Endothelial cell of umbilical vein (primary cell): Measurements from ENCODE around the gene PDZD4. TPM values are rescaled to one million over a fixed set of nuclear protein-coding genes. Genes with fewer than 3 reads are reported as not detected.

Experiments
- BruUV-seq: library from RNA; stranded (reverse); fragments of 400-500 nt; replicated peaks from 2 replicates; lab custom pipeline; 2021; lab: Mats Ljungman, UMichigan
- CTCF ChIA-PET: fragments of 300-600, 350-600 bp; sonication (Branson Sonifier 250); formaldehyde crosslinking; loops from one replicate; lab custom pipeline; 2021; ENCODE audit warnings: antibody characterized with exemption, inconsistent platforms; lab: Charles Lee
- POLR2A ChIA-PET: fragments of 300-600, 350-600 bp; sonication (Branson Sonifier 250); formaldehyde crosslinking; loops from one replicate; lab custom pipeline; 2021; ENCODE audit warnings: antibody characterized with exemption, inconsistent platforms; lab: Charles Lee
- DNase-seq: peaks from one replicate; pipeline ENCODE4 v3.0.0-alpha.2; 2011; ENCODE audit warnings: low read depth, low spot score
- FAIRE-seq: peaks from 2 replicates; lab custom pipeline; 2011; peaks lifted over from hg19 to GRCh38; lab: Jason Lieb, UNC
- H2AFZ ChIP-seq: 2 replicates; pipeline ENCODE4 v1.6.0; 2012; ENCODE audit warnings: low read depth, low read length, control low read depth, inconsistent platforms
- H3K27ac ChIP-seq: 2 replicates; pipeline ENCODE4 v1.5.1; 2011; ENCODE audit warnings: low read depth, mild to moderate bottlenecking, control low read depth, low read length, moderate library complexity; ENCODE audit not compliant: insufficient read depth
- H3K27me3 ChIP-seq, 2 experiments: 2 replicates each; pipeline versions ENCODE4 v1.6.0 to v1.6.1; 2011; ENCODE audit warnings: low read length in 2 of 2, mixed read lengths in 1 of 2; ENCODE audit not compliant: control insufficient read depth in 2 of 2, insufficient read depth in 2 of 2
- H3K36me3 ChIP-seq, 2 experiments: 2 replicates in 1 of 2; 3 replicates in 1 of 2; pipeline ENCODE4 v1.5.1; 2011; ENCODE audit warnings: low read length in 2 of 2, mild to moderate bottlenecking in 1 of 2, moderate library complexity in 1 of 2; ENCODE audit not compliant: control insufficient read depth in 2 of 2, insufficient read depth in 2 of 2; ENCODE audit errors: extremely low read depth in 1 of 2
- H3K4me1 ChIP-seq: 3 replicates; pipeline ENCODE4 v1.5.1; 2011; ENCODE audit warnings: mild to moderate bottlenecking, low read length; ENCODE audit not compliant: control insufficient read depth, insufficient read depth; ENCODE audit errors: extremely low read depth
- H3K4me2 ChIP-seq: 2 replicates; pipeline ENCODE4 v1.6.1; 2011; ENCODE audit warnings: low read length, control low read depth, mixed read lengths; ENCODE audit not compliant: insufficient read depth
- H3K4me3 ChIP-seq, 3 experiments: fragments of 200-600 bp in 1 of 3; sonication (generic), shearing (Covaris generic) in 1 of 3; replicated peaks in 1 of 3; 2 replicates each; pipeline ENCODE4 v1.5.1; 2011 to 2016; ENCODE audit warnings: control low read depth in 3 of 3, low read length in 3 of 3, mild to moderate bottlenecking in 2 of 3, inconsistent platforms in 1 of 3, low read depth in 1 of 3, moderate library complexity in 1 of 3; ENCODE audit not compliant: insufficient read depth in 1 of 3
- H3K79me2 ChIP-seq: 2 replicates; pipeline ENCODE4 v1.6.0; 2012; ENCODE audit warnings: low read length, inconsistent platforms; ENCODE audit not compliant: control insufficient read depth, insufficient read depth
- H3K9ac ChIP-seq: replicated peaks from 2 replicates; pipeline ENCODE3; 2011; ENCODE audit warnings: low read length, control low read depth; ENCODE audit not compliant: insufficient read depth; ENCODE audit errors: extremely low read depth
- H3K9me1 ChIP-seq: replicated peaks from 3 replicates; pipeline ENCODE4 v1.6.0; 2011; ENCODE audit warnings: mild to moderate bottlenecking, low read length; ENCODE audit not compliant: control insufficient read depth, insufficient read depth; ENCODE audit errors: extremely low read depth
- H3K9me3 ChIP-seq: replicated peaks from 2 replicates; pipeline ENCODE4 v1.5.1; 2012; ENCODE audit warnings: low read length, inconsistent platforms; ENCODE audit not compliant: control insufficient read depth, insufficient read depth
- H4K20me1 ChIP-seq: replicated peaks from 2 replicates; pipeline ENCODE3; 2011; ENCODE audit warnings: mild to moderate bottlenecking, low read length; ENCODE audit not compliant: control insufficient read depth, insufficient read depth; ENCODE audit errors: extremely low read depth
- EZH2 ChIP-seq: IDR thresholded peaks from 2 replicates; pipeline ENCODE4 v1.6.1; 2012; ENCODE audit warnings: borderline replicate concordance, low read depth, mild to moderate bottlenecking, moderate library complexity, low read length, inconsistent platforms; ENCODE audit not compliant: severe bottlenecking
- FOS ChIP-seq: IDR thresholded peaks from 2 replicates; pipeline ENCODE4 v1.6.1; 2011; ENCODE audit warnings: mild to moderate bottlenecking, low read length, moderate library complexity, borderline replicate concordance; ENCODE audit not compliant: insufficient read depth
- GATA2 ChIP-seq: IDR thresholded peaks from 2 replicates; pipeline ENCODE4 v1.7.0; 2011; ENCODE audit warnings: low read depth, mild to moderate bottlenecking, moderate library complexity, mixed read lengths, low read length; ENCODE audit not compliant: insufficient read length, insufficient read depth
- JUN ChIP-seq: IDR thresholded peaks from 2 replicates; pipeline ENCODE4 v1.6.1; 2011; ENCODE audit warnings: borderline replicate concordance, low read depth; ENCODE audit not compliant: insufficient read length, insufficient read depth
- MYC ChIP-seq: IDR thresholded peaks from one replicate; pipeline ENCODE4 v1.6.1; 2011; ENCODE audit warnings: mild to moderate bottlenecking, low read depth, low read length
- POLR2A ChIP-seq: IDR thresholded peaks from 2 replicates; pipeline ENCODE4 v1.6.1; 2012; ENCODE audit warnings: low read depth, mild to moderate bottlenecking, control low read depth, low read length
- POLR2AphosphoS5 ChIP-seq: IDR thresholded peaks from 2 replicates; pipeline ENCODE4 v1.6.1; 2012; ENCODE audit warnings: low read depth, mild to moderate bottlenecking, control low read depth, low read length, moderate library complexity; ENCODE audit not compliant: insufficient read depth
- dilution Hi-C: fragments of 300-500 bp; cut with MboI; formaldehyde crosslinking; loops from one replicate; pipeline ENCODE4 v1.15.0; 2019; ENCODE audit warnings: low sequenced_read_pairs; ENCODE audit not compliant: extremely low pct_ligation_motif_present
- intact Hi-C: fragments of 100-400 bp; cut with micrococcal nuclease; formaldehyde crosslinking; loops from one replicate; pipeline ENCODE4 v1.10.0; 2022
- polyA plus RNA-seq, 4 experiments: library from polyadenylated mRNA; depleted of rRNA in 3 of 4; stranded (reverse) in 3 of 4; unstranded in 1 of 4; fragments of >200 nt; gene quantifications; 2 replicates each; pipeline versions ENCODE4 v1.2.1 to v1.2.3, GENCODE V29; 2011 to 2012; ENCODE audit warnings: missing spikeins in 1 of 4
- total RNA-seq: library from RNA; stranded (reverse); gene quantifications from 2 replicates; pipeline ENCODE4 v1.2.3, GENCODE V29; 2021
- TF ChIP-seq, protein P1 (sequence below): IDR thresholded peaks from 2 replicates; pipeline ENCODE4 v1.6.1; 2011; ENCODE audit not compliant: insufficient read depth, insufficient read length
- TF ChIP-seq, protein P2 (sequence below), 2 donors: IDR thresholded peaks; 1 replicate in 1 of 2; 2 replicates in 1 of 2; pipeline ENCODE4 v1.5.1; 2011; ENCODE audit warnings: low read length in 2 of 2, mild to moderate bottlenecking in 2 of 2, moderate library complexity in 2 of 2, control low read depth in 1 of 2, inconsistent platforms in 1 of 2, low read depth in 1 of 2; ENCODE audit not compliant: insufficient read depth in 1 of 2; ENCODE audit errors: extremely low read depth in 1 of 2

PDZD4 gene
- total and polyA plus RNA-seq, 2 donors (not counting 3 experiments of a cell fraction or from before 2014, with no cell fraction given) = 0.07 to 0.09 TPM

- H3K27me3 ChIP-seq = no peaks in the 10 kb centered on the region
- FAIRE-seq (no peak), DNase-seq (no peak)
- CTCF ChIA-PET = no interaction called here
- H3K27ac ChIP-seq = no peak overlapping the region
- H3K79me2 ChIP-seq = no peaks in the 10 kb centered on the region
- intact Hi-C loops (no loop called here), dilution Hi-C loops (no loop called here)
- no peaks in the 10 kb centered on the region for H3K4me1 ChIP-seq
- H3K4me2 ChIP-seq = no peak overlapping the region
- no peak overlapping the region for H3K4me3 ChIP-seq
- H3K9me3 ChIP-seq = no peaks in the 10 kb centered on the region
- H3K9ac ChIP-seq = no peak overlapping the region
- no peak overlapping the region for H2AFZ ChIP-seq
- no TSS peak for BruUV-seq
- POLR2A ChIA-PET = no interaction called here
- no peaks in the 10 kb centered on the region for H4K20me1 ChIP-seq
- no peaks in the 10 kb centered on the region for H3K9me1 ChIP-seq
- TF ChIP-seq, protein P1, sequence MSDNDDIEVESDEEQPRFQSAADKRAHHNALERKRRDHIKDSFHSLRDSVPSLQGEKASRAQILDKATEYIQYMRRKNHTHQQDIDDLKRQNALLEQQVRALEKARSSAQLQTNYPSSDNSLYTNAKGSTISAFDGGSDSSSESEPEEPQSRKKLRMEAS = no peak
- TF ChIP-seq POLR2A (no peak), EZH2 (no peak)
- H3K36me3 ChIP-seq = no peaks in the 10 kb centered on the region
Measured at GRCh38 chrX:153861733-153862310, 31.5 kb upstream of the PDZD4 start.

DNA sequence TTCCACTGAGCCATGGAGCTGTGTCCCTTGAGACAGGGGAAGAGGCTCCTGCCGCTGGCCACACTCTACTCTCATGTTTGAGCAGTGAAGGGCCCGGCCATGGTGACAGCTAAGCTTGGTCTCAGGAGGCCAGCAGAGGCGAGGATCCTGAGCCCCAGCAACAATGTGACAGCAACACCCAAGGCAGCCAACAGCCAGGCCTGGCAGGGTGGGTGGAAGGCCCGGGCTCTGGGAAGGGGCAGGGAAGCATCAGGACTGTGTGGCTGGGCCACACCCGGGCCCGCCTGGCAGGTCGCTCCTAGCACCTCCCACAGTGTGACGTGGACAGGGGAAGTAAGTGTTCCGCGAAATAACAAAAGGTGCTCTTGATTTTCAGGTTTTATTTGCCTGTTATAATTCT is 30.8 kb upstream of the PDZD4 start:
- ChIA-PET CTCF (no interaction called here), POLR2A (no interaction called here)
- no peak for FAIRE-seq
- no peak for DNase-seq
- no peaks in the 10 kb centered on the region for H3K36me3 ChIP-seq
- no peaks in the 10 kb centered on the region for H3K4me1 ChIP-seq
- no peak overlapping the region for H3K27ac ChIP-seq
- dilution Hi-C loops (no loop called here), intact Hi-C loops (no loop called here)
- no peak overlapping the region for H3K4me2 ChIP-seq
- H3K4me3 ChIP-seq = no peak overlapping the region
- no TSS peak for BruUV-seq
- no peak overlapping the region for H2AFZ ChIP-seq
- H3K27me3 ChIP-seq = no peaks in the 10 kb centered on the region
- no peak overlapping the region for H3K9ac ChIP-seq
- no peaks in the 10 kb centered on the region for H4K20me1 ChIP-seq
- H3K9me3 ChIP-seq = no peaks in the 10 kb centered on the region
- no peak for TF ChIP-seq GATA2
- TF ChIP-seq FOS = no peak
- TF ChIP-seq MYC = no peak
- TF ChIP-seq, protein P2, sequence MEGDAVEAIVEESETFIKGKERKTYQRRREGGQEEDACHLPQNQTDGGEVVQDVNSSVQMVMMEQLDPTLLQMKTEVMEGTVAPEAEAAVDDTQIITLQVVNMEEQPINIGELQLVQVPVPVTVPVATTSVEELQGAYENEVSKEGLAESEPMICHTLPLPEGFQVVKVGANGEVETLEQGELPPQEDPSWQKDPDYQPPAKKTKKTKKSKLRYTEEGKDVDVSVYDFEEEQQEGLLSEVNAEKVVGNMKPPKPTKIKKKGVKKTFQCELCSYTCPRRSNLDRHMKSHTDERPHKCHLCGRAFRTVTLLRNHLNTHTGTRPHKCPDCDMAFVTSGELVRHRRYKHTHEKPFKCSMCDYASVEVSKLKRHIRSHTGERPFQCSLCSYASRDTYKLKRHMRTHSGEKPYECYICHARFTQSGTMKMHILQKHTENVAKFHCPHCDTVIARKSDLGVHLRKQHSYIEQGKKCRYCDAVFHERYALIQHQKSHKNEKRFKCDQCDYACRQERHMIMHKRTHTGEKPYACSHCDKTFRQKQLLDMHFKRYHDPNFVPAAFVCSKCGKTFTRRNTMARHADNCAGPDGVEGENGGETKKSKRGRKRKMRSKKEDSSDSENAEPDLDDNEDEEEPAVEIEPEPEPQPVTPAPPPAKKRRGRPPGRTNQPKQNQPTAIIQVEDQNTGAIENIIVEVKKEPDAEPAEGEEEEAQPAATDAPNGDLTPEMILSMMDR (IDR thresholded peaks at IDR 0.05; ENCODE audit: extremely low read depth in 1 of 2, insufficient read depth in 1 of 2, low read depth in 1 of 2, low read length in 2 of 2) = no peak
- no peak for TF ChIP-seq POLR2AphosphoS5
- TF ChIP-seq EZH2 = no peak
- TF ChIP-seq POLR2A = no peak
- no peak for TF ChIP-seq JUN
- TF ChIP-seq, protein P1 = no peak
- no peaks in the 10 kb centered on the region for H3K9me1 ChIP-seq
- H3K79me2 ChIP-seq = no peaks in the 10 kb centered on the region
